GM12801 (cell line): ENCODE results near the gene DCST1.

Experiments
- TF ChIP-seq, protein P1 (sequence below): IDR thresholded peaks from one replicate; pipeline ENCODE4 v1.5.1; 2011; ENCODE audit warnings: control low read depth; ENCODE audit not compliant: insufficient read length; ENCODE audit errors: extremely low read depth

The DCST1 gene

GRCh38 chr1:154993572-154994268 lies 39.9 kb upstream of the DCST1 start, which contains the start of gene LENEP:
Gene LENEP (plus strand): TSS chr1:154993586. CDS start chr1:154993608, 22 bp downstream.
- TF ChIP-seq, protein P1, sequence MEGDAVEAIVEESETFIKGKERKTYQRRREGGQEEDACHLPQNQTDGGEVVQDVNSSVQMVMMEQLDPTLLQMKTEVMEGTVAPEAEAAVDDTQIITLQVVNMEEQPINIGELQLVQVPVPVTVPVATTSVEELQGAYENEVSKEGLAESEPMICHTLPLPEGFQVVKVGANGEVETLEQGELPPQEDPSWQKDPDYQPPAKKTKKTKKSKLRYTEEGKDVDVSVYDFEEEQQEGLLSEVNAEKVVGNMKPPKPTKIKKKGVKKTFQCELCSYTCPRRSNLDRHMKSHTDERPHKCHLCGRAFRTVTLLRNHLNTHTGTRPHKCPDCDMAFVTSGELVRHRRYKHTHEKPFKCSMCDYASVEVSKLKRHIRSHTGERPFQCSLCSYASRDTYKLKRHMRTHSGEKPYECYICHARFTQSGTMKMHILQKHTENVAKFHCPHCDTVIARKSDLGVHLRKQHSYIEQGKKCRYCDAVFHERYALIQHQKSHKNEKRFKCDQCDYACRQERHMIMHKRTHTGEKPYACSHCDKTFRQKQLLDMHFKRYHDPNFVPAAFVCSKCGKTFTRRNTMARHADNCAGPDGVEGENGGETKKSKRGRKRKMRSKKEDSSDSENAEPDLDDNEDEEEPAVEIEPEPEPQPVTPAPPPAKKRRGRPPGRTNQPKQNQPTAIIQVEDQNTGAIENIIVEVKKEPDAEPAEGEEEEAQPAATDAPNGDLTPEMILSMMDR: no peak

GRCh38 chr1:154994269-154994587 lies 39.4 kb upstream of the DCST1 start:
- TF ChIP-seq, protein P1: no peak

DNA sequence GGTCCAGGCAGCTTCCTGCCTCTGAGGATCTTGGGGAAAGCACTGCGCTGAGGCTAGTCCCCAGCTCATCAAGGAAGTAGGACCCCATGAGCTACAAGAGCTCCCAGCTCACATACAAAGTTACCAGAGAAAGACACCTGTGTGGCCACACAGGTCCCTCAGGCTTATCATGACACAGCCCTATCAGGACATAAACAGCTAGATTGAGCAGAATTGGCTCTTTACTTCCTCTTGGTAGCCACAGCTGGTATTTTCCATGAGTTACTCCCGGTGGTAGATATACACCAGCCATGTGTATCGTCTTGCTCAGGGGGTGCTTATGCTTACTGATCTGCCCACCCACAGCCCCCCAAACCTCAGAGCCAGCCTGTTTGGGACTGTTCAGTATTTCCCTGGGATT lies 39.0 kb upstream of the DCST1 start:
- TF ChIP-seq, protein P1: no peak

DNA sequence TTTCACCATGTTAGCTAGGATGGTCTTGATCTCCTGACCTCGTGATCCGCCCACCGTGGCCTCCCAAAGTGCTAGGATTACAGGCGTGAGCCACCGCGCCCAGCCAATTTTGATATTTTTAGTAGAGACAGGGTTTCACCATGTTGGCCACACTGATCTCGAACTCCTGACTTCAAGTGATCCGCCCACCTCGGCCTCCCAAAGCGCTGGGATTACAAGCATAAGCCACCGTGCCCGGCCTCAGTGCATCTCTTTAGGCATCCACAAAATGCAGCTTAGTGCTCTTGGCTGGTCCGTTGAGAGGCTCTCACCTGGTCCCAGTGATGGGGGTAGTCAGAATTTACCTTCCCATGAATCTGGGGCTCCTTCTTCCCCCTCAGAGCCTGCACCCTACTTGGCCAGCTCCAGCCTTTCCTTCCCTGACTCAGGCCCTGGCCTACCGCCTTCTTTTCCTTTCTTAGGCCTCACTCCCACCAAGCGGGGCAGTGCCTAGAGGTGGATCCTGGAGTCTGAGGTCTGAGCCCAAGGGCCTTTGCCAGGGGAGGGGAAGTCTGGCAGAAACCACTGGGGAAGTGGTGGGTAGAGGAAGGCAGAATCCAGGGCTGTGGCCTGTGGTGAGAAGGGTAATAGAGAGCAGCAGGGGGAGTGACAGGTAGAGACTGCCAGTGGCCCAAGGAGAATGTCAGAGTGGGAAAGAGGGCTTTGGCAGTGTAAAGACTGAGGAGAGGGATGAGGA lies 36.5 kb upstream of the DCST1 start:
- TF ChIP-seq, protein P1: no peak

- TF ChIP-seq, protein P1: no peak
These were observed 35.3 kb upstream of the DCST1 start for GRCh38 chr1:154998201-154998780.

GRCh38 chr1:154998818-154999570 lies 34.6 kb upstream of the DCST1 start:
- TF ChIP-seq, protein P1: peak; percentile 72
